ENCODE results near the gene ANKRD9.

Gene ANKRD9

GRCh38 chr14:102508774-102509745, 516 bp downstream of the ANKRD9 start:
- TF ChIP-seq GATA3 (IDR thresholded peaks at IDR 0.05; ENCODE audit: low read depth, low read length) (no peak), GATA2 (IDR thresholded peaks at IDR 0.05; ENCODE audit: low read depth, low read length) (no peak)

GRCh38 chr14:102508410-102508773, 1.2 kb downstream of the ANKRD9 start:
- no peak for TF ChIP-seq GATA2 (IDR thresholded peaks at IDR 0.05; ENCODE audit: low read depth, low read length)
- no peak for TF ChIP-seq GATA3 (IDR thresholded peaks at IDR 0.05; ENCODE audit: low read depth, low read length)

- TF ChIP-seq GATA2 (IDR thresholded peaks at IDR 0.05; ENCODE audit: low read depth, low read length) (no peak), GATA3 (IDR thresholded peaks at IDR 0.05; ENCODE audit: low read depth, low read length) (no peak)
These were observed 1.7 kb downstream of the ANKRD9 start for GRCh38 chr14:102507857-102508312.

GRCh38 chr14:102507081-102507856, 2.3 kb downstream of the ANKRD9 start:
- TF ChIP-seq GATA3 (IDR thresholded peaks at IDR 0.05; ENCODE audit: low read depth, low read length) (no peak), GATA2 (IDR thresholded peaks at IDR 0.05; ENCODE audit: low read depth, low read length) (no peak)

- no peak for TF ChIP-seq GATA3 (IDR thresholded peaks at IDR 0.05; ENCODE audit: low read depth, low read length)
- TF ChIP-seq GATA2 (IDR thresholded peaks at IDR 0.05; ENCODE audit: low read depth, low read length): no peak
These were observed 3.0 kb downstream of the ANKRD9 start for GRCh38 chr14:102506626-102506925.

GRCh38 chr14:102505775-102506625, 3.6 kb downstream of the ANKRD9 start:
- TF ChIP-seq GATA2 (IDR thresholded peaks at IDR 0.05; ENCODE audit: low read depth, low read length) (no peak), GATA3 (IDR thresholded peaks at IDR 0.05; ENCODE audit: low read depth, low read length) (no peak)

GRCh38 chr14:102505000-102505619, 4.5 kb downstream of the ANKRD9 start:
- TF ChIP-seq GATA3 (IDR thresholded peaks at IDR 0.05; ENCODE audit: low read depth, low read length) (no peak), GATA2 (IDR thresholded peaks at IDR 0.05; ENCODE audit: low read depth, low read length) (no peak)

DNA sequence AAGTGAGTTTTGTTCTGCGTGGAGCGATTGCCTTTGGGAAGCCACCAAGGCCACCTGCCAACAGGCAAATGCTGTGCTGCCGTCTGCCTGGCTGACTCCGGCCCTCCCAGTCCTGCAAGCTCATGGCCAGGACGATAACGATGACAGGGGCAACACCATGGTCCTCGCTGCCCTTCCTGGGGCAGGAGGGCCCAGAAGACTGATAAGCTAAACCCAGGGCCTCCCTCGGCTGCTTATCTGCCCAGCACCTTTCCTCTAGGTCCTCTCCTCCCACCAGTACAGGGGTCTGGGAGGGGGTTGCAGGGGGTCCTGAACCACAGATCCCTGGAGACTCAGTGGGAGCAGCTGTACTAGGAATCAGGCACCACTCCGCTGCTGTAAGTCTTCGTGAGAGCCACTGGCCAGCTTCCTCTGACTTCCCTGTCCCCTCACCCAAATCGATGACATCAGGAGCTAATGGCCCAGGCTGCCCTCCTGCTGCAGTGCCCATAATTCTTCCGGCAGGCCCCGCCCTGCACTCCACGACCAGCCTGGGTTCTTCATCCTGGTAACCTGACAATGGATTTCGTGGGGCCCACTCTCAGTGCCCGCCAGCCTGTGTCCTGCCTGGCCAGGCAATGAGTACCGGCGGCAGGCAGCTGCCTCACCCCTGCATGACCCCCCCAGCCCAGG, 5.1 kb downstream of the ANKRD9 start:
- TF ChIP-seq GATA2 (IDR thresholded peaks at IDR 0.05; ENCODE audit: low read depth, low read length): no peak
- no peak for TF ChIP-seq GATA3 (IDR thresholded peaks at IDR 0.05; ENCODE audit: low read depth, low read length)

- TF ChIP-seq GATA2 (IDR thresholded peaks at IDR 0.05; ENCODE audit: low read depth, low read length) (no peak), GATA3 (IDR thresholded peaks at IDR 0.05; ENCODE audit: low read depth, low read length) (no peak)
These were observed 5.8 kb downstream of the ANKRD9 start for GRCh38 chr14:102503641-102504327.

DNA sequence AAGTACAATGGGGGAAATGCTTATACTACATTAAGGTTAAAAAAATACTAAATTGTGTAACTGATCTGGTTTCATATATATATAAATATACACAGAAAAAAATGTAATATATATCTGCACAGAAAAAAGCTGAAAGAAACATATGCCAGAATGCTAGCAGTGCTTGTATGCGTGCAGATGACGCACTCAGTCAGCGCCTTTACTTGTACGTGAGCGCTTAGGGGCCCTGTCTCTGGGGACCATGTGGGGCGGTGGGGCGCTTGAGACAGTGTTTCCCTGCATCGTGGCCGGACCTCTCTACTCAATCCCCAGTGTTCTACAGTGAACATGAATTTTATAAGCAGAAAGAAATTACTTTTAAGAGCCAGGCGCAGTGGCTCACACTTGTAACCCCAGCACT, 7.0 kb downstream of the ANKRD9 start:
- no peak for TF ChIP-seq GATA2 (IDR thresholded peaks at IDR 0.05; ENCODE audit: low read depth, low read length)
- TF ChIP-seq GATA3 (IDR thresholded peaks at IDR 0.05; ENCODE audit: low read depth, low read length): no peak

- TF ChIP-seq GATA2 (IDR thresholded peaks at IDR 0.05; ENCODE audit: low read depth, low read length): no peak
- no peak for TF ChIP-seq GATA3 (IDR thresholded peaks at IDR 0.05; ENCODE audit: low read depth, low read length)
These were observed 7.7 kb downstream of the ANKRD9 start for GRCh38 chr14:102501751-102502315.

- TF ChIP-seq GATA2 (IDR thresholded peaks at IDR 0.05; ENCODE audit: low read depth, low read length) (no peak), GATA3 (IDR thresholded peaks at IDR 0.05; ENCODE audit: low read depth, low read length) (no peak)
These were observed 8.9 kb downstream of the ANKRD9 start for GRCh38 chr14:102500713-102501112.
